ENCODE data around the gene DYSF.

DNA sequence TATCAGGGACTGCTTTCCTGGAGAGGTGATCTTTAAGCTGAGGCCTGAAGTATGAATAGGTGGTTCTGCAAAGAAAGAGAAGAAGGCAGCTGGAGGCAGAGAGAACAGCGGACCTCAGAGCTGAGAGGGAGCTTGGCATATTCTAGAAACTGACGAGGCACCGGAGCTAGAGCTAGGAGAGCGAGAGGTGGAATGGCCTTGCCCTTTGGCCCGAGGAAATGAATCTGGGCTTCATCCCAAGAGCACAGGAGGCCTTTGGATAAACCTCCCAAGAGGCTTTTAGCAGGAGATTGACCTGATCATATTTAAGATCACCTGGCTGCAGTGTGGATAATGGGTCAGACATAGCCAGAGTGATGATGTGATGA is 7.9 kb downstream of the DYSF start:
- TF ChIP-seq GATA2 (IDR thresholded peaks at IDR 0.05; ENCODE audit: low read depth, low read length) (no peak), GATA3 (IDR thresholded peaks at IDR 0.05; ENCODE audit: low read depth, low read length) (no peak)

Data from SH-SY5Y (cell line).